ENCODE data around the gene TCERG1L.

The TCERG1L gene

GRCh38 chr10:131128731-131129130 lies 182.8 kb downstream of the TCERG1L start:
- TF ChIP-seq EP300 (IDR thresholded peaks at IDR 0.05; ENCODE audit: borderline replicate concordance) (no peak), CREB1 (IDR thresholded peaks at IDR 0.05; ENCODE audit: low read depth) (no peak), FOXM1 (IDR thresholded peaks at IDR 0.05; ENCODE audit: borderline replicate concordance, low read depth) (no peak), YY1 (IDR thresholded peaks at IDR 0.05; ENCODE audit: low read depth) (no peak), TAF1 (IDR thresholded peaks at IDR 0.05; ENCODE audit: low read depth) (no peak), CEBPB (IDR thresholded peaks at IDR 0.05) (no peak), USF1 (IDR thresholded peaks at IDR 0.05) (no peak), ZBTB7A (IDR thresholded peaks at IDR 0.05; ENCODE audit: low read depth) (no peak), TEAD4 (IDR thresholded peaks at IDR 0.05) (no peak), NFIC (IDR thresholded peaks at IDR 0.05) (no peak), EGR1 (IDR thresholded peaks at IDR 0.05) (no peak), RAD21 (IDR thresholded peaks at IDR 0.05; ENCODE audit: low read depth) (no peak), TCF12 (IDR thresholded peaks at IDR 0.05; ENCODE audit: low read depth) (no peak)
- TF ChIP-seq, protein P1, sequence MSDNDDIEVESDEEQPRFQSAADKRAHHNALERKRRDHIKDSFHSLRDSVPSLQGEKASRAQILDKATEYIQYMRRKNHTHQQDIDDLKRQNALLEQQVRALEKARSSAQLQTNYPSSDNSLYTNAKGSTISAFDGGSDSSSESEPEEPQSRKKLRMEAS (IDR thresholded peaks at IDR 0.05): no peak
- TF ChIP-seq, protein P2, sequence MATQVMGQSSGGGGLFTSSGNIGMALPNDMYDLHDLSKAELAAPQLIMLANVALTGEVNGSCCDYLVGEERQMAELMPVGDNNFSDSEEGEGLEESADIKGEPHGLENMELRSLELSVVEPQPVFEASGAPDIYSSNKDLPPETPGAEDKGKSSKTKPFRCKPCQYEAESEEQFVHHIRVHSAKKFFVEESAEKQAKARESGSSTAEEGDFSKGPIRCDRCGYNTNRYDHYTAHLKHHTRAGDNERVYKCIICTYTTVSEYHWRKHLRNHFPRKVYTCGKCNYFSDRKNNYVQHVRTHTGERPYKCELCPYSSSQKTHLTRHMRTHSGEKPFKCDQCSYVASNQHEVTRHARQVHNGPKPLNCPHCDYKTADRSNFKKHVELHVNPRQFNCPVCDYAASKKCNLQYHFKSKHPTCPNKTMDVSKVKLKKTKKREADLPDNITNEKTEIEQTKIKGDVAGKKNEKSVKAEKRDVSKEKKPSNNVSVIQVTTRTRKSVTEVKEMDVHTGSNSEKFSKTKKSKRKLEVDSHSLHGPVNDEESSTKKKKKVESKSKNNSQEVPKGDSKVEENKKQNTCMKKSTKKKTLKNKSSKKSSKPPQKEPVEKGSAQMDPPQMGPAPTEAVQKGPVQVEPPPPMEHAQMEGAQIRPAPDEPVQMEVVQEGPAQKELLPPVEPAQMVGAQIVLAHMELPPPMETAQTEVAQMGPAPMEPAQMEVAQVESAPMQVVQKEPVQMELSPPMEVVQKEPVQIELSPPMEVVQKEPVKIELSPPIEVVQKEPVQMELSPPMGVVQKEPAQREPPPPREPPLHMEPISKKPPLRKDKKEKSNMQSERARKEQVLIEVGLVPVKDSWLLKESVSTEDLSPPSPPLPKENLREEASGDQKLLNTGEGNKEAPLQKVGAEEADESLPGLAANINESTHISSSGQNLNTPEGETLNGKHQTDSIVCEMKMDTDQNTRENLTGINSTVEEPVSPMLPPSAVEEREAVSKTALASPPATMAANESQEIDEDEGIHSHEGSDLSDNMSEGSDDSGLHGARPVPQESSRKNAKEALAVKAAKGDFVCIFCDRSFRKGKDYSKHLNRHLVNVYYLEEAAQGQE (IDR thresholded peaks at IDR 0.05; ENCODE audit: low read depth): no peak

- TF ChIP-seq EGR1 (IDR thresholded peaks at IDR 0.05) (no peak), TAF1 (IDR thresholded peaks at IDR 0.05; ENCODE audit: low read depth) (no peak), TEAD4 (IDR thresholded peaks at IDR 0.05) (no peak), FOXM1 (IDR thresholded peaks at IDR 0.05; ENCODE audit: borderline replicate concordance, low read depth) (no peak), USF1 (IDR thresholded peaks at IDR 0.05) (no peak), YY1 (IDR thresholded peaks at IDR 0.05; ENCODE audit: low read depth) (no peak), TCF12 (IDR thresholded peaks at IDR 0.05; ENCODE audit: low read depth) (no peak), ZBTB7A (IDR thresholded peaks at IDR 0.05; ENCODE audit: low read depth) (no peak), CREB1 (IDR thresholded peaks at IDR 0.05; ENCODE audit: low read depth) (no peak), NFIC (IDR thresholded peaks at IDR 0.05) (no peak), CEBPB (IDR thresholded peaks at IDR 0.05) (no peak), EP300 (IDR thresholded peaks at IDR 0.05; ENCODE audit: borderline replicate concordance) (no peak), RAD21 (IDR thresholded peaks at IDR 0.05; ENCODE audit: low read depth) (no peak)
- TF ChIP-seq, protein P2 (IDR thresholded peaks at IDR 0.05; ENCODE audit: low read depth): no peak
- TF ChIP-seq, protein P1 (IDR thresholded peaks at IDR 0.05): no peak
Observed at GRCh38 chr10:131127610-131128009, 183.9 kb downstream of the TCERG1L start.

DNA sequence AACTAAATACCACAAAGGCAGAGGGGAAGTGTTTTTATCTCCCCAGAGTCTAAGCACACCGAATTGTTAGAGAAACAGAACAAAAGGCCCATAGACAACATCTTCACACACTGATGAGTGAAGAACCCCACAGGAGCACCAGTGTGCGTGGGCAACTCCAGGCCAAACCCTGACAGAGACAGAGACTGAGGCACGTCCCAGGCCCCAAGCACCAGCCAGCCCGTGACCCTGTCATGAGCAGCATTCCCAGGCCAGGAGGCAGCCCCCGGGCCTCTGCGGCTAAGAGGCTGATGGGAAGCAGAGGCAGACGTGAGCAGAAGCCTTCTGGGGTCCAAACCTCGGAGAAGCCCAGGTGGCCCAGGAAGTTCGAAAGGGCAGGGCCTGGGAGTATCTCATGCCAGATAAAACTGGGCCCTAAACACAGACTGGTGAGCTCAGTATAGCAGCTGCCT lies 184.4 kb downstream of the TCERG1L start:
- TF ChIP-seq CEBPB (IDR thresholded peaks at IDR 0.05) (no peak), TEAD4 (IDR thresholded peaks at IDR 0.05) (no peak), YY1 (IDR thresholded peaks at IDR 0.05; ENCODE audit: low read depth) (no peak), USF1 (IDR thresholded peaks at IDR 0.05) (no peak), FOXM1 (IDR thresholded peaks at IDR 0.05; ENCODE audit: borderline replicate concordance, low read depth) (no peak), CREB1 (IDR thresholded peaks at IDR 0.05; ENCODE audit: low read depth) (no peak), EGR1 (IDR thresholded peaks at IDR 0.05) (no peak), NFIC (IDR thresholded peaks at IDR 0.05) (no peak), EP300 (IDR thresholded peaks at IDR 0.05; ENCODE audit: borderline replicate concordance) (no peak)
- TF ChIP-seq, protein P2 (IDR thresholded peaks at IDR 0.05; ENCODE audit: low read depth): no peak
